RWPE2 (cell line): ENCODE data around the gene UBXN11.

Experiments used
- ATAC-seq: fragments of 200-7000 bp; cut with Tn5 transposase; 3 replicates; pipeline ENCODE4 v1.9.1; 2021; ENCODE audit warnings: low read depth
- DNase-seq: peaks from one replicate; pipeline ENCODE4 v3.0.0-alpha.2; 2020; ENCODE audit warnings: low spot score
- H3K27ac ChIP-seq: fragments of 450-650 bp; 2 replicates; pipeline ENCODE4 v1.5.1; 2017; ENCODE audit warnings: mild to moderate bottlenecking; ENCODE audit not compliant: poor library complexity, severe bottlenecking
- H3K27me3 ChIP-seq: fragments of 250-450 bp; sonication (Bioruptor Pico); 2 replicates; pipeline ENCODE4 v1.5.1; 2021; ENCODE audit warnings: mild to moderate bottlenecking, moderate library complexity; ENCODE audit not compliant: insufficient read depth, poor library complexity, severe bottlenecking
- H3K36me3 ChIP-seq: fragments of 250-450 bp; sonication (Bioruptor Pico); 2 replicates; pipeline ENCODE4 v1.5.1; 2020; ENCODE audit warnings: low read depth, mild to moderate bottlenecking, moderate library complexity
- H3K4me1 ChIP-seq: fragments of 250-450 bp; sonication (Bioruptor Pico); 2 replicates; pipeline ENCODE4 v1.5.1; 2021; ENCODE audit warnings: mild to moderate bottlenecking, moderate library complexity; ENCODE audit not compliant: insufficient read depth, poor library complexity, severe bottlenecking
- H3K4me3 ChIP-seq: fragments of 250-450 bp; sonication (Bioruptor Pico); 2 replicates; pipeline ENCODE4 v1.5.1; 2021; ENCODE audit warnings: mild to moderate bottlenecking, moderate library complexity; ENCODE audit not compliant: severe bottlenecking
- H3K9me3 ChIP-seq: fragments of 250-450 bp; sonication (Bioruptor Pico); 2 replicates; pipeline ENCODE4 v1.5.1; 2021; ENCODE audit warnings: mild to moderate bottlenecking, moderate library complexity; ENCODE audit not compliant: severe bottlenecking
- TF ChIP-seq, protein P1 (sequence below): fragments of 450-650 bp; IDR thresholded peaks from one replicate; pipeline ENCODE4 v1.5.1; 2017; ENCODE audit warnings: mild to moderate bottlenecking, moderate library complexity; ENCODE audit not compliant: poor library complexity, severe bottlenecking

Gene UBXN11

DNA sequence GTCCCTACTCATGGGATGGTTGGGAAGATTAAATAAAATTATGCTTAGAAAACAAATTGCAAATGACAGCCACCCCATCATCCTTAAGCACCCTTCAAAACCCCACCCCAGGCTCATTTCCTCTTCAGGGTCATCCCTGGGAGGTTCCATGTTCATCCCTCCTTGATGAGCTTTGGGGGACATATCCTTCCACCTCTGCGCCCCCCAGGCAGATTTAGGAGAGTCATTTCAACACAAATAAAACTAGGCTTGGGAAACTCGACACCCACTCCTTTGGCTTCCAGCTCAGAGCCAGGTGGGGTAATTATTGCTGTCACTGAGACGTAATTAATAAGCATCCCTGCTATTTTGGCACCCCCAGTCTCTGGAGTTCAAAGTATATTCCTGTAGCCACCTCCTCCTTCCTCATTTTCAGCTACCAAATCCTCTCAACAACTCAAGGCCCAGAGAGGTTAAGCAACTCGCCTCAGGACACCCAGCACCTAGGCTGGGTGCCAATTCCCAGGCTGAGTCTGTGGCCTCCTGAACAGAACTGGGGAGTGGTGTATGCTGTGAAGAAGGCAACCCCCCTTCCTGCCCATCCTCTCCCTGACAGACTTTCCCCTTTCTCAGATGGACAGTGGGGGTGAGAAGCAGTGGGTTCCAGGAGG is 46.9 kb upstream of the UBXN11 start:
- peak overlapping the region; percentile 85 for H3K27ac ChIP-seq
- H3K4me1 ChIP-seq, result peaks cover 62% of the 10 kb centered on the region
- no peak for ATAC-seq

DNA sequence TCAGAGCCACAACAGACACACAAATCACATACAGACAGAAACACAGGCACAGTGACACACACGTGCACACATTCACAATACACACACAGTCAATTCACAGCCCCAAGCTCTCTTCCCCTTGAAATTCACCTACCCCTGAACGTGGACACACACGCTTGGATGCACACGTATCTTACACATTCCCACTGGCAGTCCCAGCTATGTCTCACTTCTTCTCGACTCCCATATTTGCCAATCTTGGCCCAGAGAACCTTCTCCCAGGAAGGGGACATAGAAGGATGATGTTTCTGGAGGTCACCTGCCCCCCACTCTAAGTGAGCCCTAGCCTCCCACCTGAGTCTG is 45.9 kb upstream of the UBXN11 start:
- no peaks in the 10 kb centered on the region for H3K9me3 ChIP-seq
- no peak for DNase-seq
- H3K27me3 ChIP-seq, result no peaks in the 10 kb centered on the region
- H3K4me3 ChIP-seq, result no peak overlapping the region
- TF ChIP-seq, protein P1, sequence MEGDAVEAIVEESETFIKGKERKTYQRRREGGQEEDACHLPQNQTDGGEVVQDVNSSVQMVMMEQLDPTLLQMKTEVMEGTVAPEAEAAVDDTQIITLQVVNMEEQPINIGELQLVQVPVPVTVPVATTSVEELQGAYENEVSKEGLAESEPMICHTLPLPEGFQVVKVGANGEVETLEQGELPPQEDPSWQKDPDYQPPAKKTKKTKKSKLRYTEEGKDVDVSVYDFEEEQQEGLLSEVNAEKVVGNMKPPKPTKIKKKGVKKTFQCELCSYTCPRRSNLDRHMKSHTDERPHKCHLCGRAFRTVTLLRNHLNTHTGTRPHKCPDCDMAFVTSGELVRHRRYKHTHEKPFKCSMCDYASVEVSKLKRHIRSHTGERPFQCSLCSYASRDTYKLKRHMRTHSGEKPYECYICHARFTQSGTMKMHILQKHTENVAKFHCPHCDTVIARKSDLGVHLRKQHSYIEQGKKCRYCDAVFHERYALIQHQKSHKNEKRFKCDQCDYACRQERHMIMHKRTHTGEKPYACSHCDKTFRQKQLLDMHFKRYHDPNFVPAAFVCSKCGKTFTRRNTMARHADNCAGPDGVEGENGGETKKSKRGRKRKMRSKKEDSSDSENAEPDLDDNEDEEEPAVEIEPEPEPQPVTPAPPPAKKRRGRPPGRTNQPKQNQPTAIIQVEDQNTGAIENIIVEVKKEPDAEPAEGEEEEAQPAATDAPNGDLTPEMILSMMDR, result no peak
- H3K27ac ChIP-seq, result peak overlapping the region; percentile 85
- no peaks in the 10 kb centered on the region for H3K36me3 ChIP-seq
- H3K4me1 ChIP-seq, result peaks cover 59% of the 10 kb centered on the region
- no peak for ATAC-seq

More for the DNA sequence above, 46.9 kb upstream of the UBXN11 start:
- H3K4me3 ChIP-seq, result peak overlapping the region; percentile 27
- H3K9me3 ChIP-seq, result no peaks in the 10 kb centered on the region
- TF ChIP-seq, protein P1, result no peak
- no peaks in the 10 kb centered on the region for H3K27me3 ChIP-seq
- H3K36me3 ChIP-seq, result no peaks in the 10 kb centered on the region
- DNase-seq, result no peak

DNA sequence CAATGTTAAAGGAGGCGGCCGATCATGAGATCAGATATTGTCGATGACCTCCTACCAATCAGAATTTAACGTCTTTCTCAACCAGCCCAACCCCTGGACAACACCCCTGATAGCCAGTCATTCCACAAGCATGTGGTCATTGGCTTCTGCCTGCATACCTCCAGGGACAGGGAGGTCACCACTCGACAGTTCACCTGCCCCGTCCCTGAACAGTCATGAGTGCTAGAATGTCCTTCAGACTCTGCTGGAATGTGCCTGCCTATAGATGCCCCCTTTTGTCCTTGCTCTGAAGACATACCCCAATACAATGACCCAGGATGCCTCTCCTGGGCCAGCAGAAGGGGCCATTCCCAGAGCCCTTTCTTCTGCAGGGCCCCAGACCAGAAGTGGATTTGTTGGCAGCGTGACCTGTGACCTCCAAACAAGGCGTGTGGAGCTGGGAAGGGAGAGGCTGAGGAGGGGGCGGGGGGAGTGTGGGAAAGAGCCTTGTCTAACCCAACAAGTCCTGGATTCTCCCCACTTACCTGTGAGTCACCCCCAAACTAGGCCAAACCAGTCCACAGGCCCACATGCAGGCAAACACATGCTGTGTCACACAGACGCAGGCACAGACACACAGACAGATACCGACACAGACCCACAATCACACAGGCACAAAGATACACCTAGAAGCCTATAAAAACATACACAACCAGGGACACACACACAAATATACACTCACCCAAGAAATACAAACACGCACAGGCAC is 45.3 kb upstream of the UBXN11 start:
- no peak overlapping the region for H3K4me3 ChIP-seq
- no peaks in the 10 kb centered on the region for H3K36me3 ChIP-seq
- DNase-seq, result peak; percentile 92
- no peaks in the 10 kb centered on the region for H3K9me3 ChIP-seq
- H3K4me1 ChIP-seq, result peaks cover 53% of the 10 kb centered on the region
- no peaks in the 10 kb centered on the region for H3K27me3 ChIP-seq
- ATAC-seq, result peak; percentile 59
- peak overlapping the region; percentile 85 for H3K27ac ChIP-seq
- TF ChIP-seq, protein P1, result no peak

DNA sequence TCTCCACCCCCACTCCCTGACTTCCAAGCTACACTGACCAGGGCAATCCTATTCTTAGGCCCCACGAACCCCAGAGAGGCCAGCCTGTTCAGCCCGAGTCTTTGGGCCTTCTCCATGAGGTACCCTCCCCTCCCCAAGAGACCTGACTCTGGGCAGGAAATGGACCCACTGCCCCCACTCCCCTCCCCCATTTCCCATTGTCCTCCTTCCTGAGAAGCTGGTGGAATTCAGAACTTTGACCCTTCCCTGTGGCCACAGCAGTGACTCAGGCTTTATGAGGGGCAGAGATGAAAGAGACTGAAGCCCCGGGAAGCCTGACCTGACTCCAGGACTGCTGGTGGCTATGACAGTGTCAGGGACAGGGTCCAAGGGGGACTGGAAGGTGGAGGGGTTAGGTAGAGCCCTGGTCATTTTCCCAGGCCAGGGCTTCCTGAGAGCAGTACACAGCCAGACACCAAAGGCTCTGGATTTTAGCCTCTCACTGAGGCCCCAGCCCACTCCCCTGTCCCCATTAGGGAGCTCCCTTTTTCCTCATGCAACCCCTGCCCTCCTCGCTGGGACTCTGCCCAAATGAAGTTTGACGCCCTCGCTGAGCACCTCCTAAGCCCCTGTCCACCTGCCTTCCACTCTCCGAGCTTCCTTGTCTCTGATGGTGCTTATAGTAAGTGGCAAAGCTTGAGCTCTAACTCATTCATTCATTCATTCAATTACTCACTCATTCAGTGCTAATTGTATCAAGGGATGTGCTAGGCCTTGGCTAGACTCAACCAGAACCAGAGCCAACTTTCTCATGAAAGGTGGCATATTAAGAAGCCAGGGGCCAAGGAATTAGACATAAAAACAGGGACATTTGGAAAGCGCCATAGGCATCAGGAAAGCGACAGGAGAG is 44.5 kb upstream of the UBXN11 start:
- no peak overlapping the region for H3K4me3 ChIP-seq
- H3K9me3 ChIP-seq, result no peaks in the 10 kb centered on the region
- H3K36me3 ChIP-seq, result peaks cover 3% of the 10 kb centered on the region; the same call in 1 of the 2 replicates
- no peaks in the 10 kb centered on the region for H3K27me3 ChIP-seq
- ATAC-seq (no peak), DNase-seq (no peak)
- TF ChIP-seq, protein P1, result no peak
- H3K4me1 ChIP-seq, result peaks cover 51% of the 10 kb centered on the region
- peak overlapping the region; percentile 85 for H3K27ac ChIP-seq
